GM23338 (cell line): ENCODE measurements around the gene BTBD19. TPM values are rescaled to one million over a fixed set of nuclear protein-coding genes. Genes with fewer than 3 reads are reported as not detected.

Experiments used
- ATAC-seq: fragments of 200-7000 bp; cut with Tn5 transposase; 3 replicates; pipeline ENCODE4 v1.9.1; 2020
- DNase-seq: peaks from one replicate; pipeline ENCODE4 v3.0.0-alpha.2; 2015; ENCODE audit warnings: low spot score
- H2AFZ ChIP-seq: fragments of 200-600 bp; sonication (generic); 2 replicates; pipeline ENCODE4 v1.8.0; 2016; ENCODE audit warnings: antibody characterized with exemption, mild to moderate bottlenecking, moderate library complexity
- H3F3A ChIP-seq: fragments of 200-600 bp; sonication (generic); replicated peaks from 2 replicates; pipeline ENCODE4 v1.8.0; 2017; ENCODE audit warnings: antibody characterized with exemption, mixed run types, low read depth
- H3K27ac ChIP-seq: fragments of 200-600 bp; sonication (generic); 2 replicates; pipeline ENCODE4 v1.6.1; 2016; ENCODE audit warnings: low read depth
- H3K27me3 ChIP-seq: fragments of 200-600 bp; sonication (generic); 2 replicates; pipeline ENCODE4 v1.8.0; 2016; ENCODE audit warnings: mild to moderate bottlenecking, mixed run types, moderate library complexity; ENCODE audit not compliant: insufficient read depth
- H3K36me3 ChIP-seq: fragments of 200-600 bp; sonication (generic); 2 replicates; pipeline ENCODE4 v1.8.0; 2016; ENCODE audit warnings: mild to moderate bottlenecking; ENCODE audit not compliant: insufficient read depth
- H3K4me1 ChIP-seq: fragments of 200-600 bp; sonication (generic); 2 replicates; pipeline ENCODE4 v1.8.0; 2016; ENCODE audit warnings: mild to moderate bottlenecking, moderate library complexity; ENCODE audit not compliant: insufficient read depth
- H3K4me2 ChIP-seq: fragments of 200-600 bp; sonication (generic); 2 replicates; pipeline ENCODE4 v1.7.1; 2017; ENCODE audit warnings: mixed run types
- H3K4me3 ChIP-seq: fragments of 200-600 bp; sonication (generic); 2 replicates; pipeline ENCODE4 v1.6.1; 2016; ENCODE audit warnings: mixed run types
- H3K79me2 ChIP-seq: fragments of 200-600 bp; sonication (generic); replicated peaks from 2 replicates; pipeline ENCODE4 v1.8.0; 2017; ENCODE audit warnings: mild to moderate bottlenecking; ENCODE audit not compliant: insufficient read depth
- H3K9me2 ChIP-seq: fragments of 200-600 bp; sonication (generic); 2 replicates; pipeline ENCODE4 v1.8.0; 2017; ENCODE audit not compliant: insufficient read depth
- H4K20me1 ChIP-seq: fragments of 200-600 bp; sonication (generic); replicated peaks from 2 replicates; pipeline ENCODE4 v1.8.0; 2017; ENCODE audit warnings: mild to moderate bottlenecking; ENCODE audit not compliant: insufficient read depth
- H3K27ac Mint-ChIP-seq: 2 replicates; pipeline ENCODE4 v1.8.0; 2020; ENCODE audit warnings: inconsistent platforms, mild to moderate bottlenecking, moderate library complexity, mixed read lengths
- H3K27me3 Mint-ChIP-seq: 3 replicates; pipeline ENCODE4 v1.8.0; 2022; ENCODE audit warnings: low read depth, mild to moderate bottlenecking, moderate library complexity, mixed read lengths, inconsistent platforms; ENCODE audit not compliant: insufficient read depth, poor library complexity
- H3K36me3 Mint-ChIP-seq: 3 replicates; pipeline ENCODE4 v1.8.0; 2021; ENCODE audit warnings: low read depth, mild to moderate bottlenecking, inconsistent platforms, moderate library complexity, mixed read lengths
- H3K4me1 Mint-ChIP-seq: 3 replicates; pipeline ENCODE4 v1.8.0; 2020; ENCODE audit warnings: mild to moderate bottlenecking, inconsistent platforms, mixed read lengths
- H3K4me3 Mint-ChIP-seq: 3 replicates; pipeline ENCODE4 v1.8.0; 2021; ENCODE audit warnings: moderate library complexity, mild to moderate bottlenecking, inconsistent platforms, mixed read lengths
- H3K9me3 Mint-ChIP-seq: 3 replicates; pipeline ENCODE4 v1.8.0; 2020; ENCODE audit warnings: moderate library complexity, mild to moderate bottlenecking, inconsistent platforms, mixed read lengths
- JUNB ChIP-seq: IDR thresholded peaks from one replicate; pipeline ENCODE4 v1.6.1; 2016; ENCODE audit warnings: antibody characterized with exemption; ENCODE audit not compliant: unreplicated experiment
- POLR2AphosphoS5 ChIP-seq: IDR thresholded peaks from 2 replicates; pipeline ENCODE4 v1.6.1; 2016; ENCODE audit warnings: antibody characterized with exemption, low read depth
- polyA plus RNA-seq: library from polyadenylated mRNA; unstranded; fragments of >200 nt; fragmentation: Nextera tagmentation; extraction: Ambion mirVana; gene quantifications from 2 replicates; pipeline ENCODE4 v1.2.1, GENCODE V29; 2016
- total RNA-seq: library from RNA; depleted of rRNA; stranded (reverse); fragments of >200 nt; shearing (Covaris generic); gene quantifications from 2 replicates; pipeline ENCODE4 v1.2.3, GENCODE V29; 2014
- TF ChIP-seq, protein P1 (sequence below): fragments of 250-450 bp; sonication (Bioruptor Pico); IDR thresholded peaks from 2 replicates; pipeline ENCODE4 v1.5.0; 2020; ENCODE audit warnings: mild to moderate bottlenecking, moderate library complexity

BTBD19 gene
- total and polyA plus RNA-seq, 2 experiments from 2014 or later: 0.37 to 0.66 TPM

DNA sequence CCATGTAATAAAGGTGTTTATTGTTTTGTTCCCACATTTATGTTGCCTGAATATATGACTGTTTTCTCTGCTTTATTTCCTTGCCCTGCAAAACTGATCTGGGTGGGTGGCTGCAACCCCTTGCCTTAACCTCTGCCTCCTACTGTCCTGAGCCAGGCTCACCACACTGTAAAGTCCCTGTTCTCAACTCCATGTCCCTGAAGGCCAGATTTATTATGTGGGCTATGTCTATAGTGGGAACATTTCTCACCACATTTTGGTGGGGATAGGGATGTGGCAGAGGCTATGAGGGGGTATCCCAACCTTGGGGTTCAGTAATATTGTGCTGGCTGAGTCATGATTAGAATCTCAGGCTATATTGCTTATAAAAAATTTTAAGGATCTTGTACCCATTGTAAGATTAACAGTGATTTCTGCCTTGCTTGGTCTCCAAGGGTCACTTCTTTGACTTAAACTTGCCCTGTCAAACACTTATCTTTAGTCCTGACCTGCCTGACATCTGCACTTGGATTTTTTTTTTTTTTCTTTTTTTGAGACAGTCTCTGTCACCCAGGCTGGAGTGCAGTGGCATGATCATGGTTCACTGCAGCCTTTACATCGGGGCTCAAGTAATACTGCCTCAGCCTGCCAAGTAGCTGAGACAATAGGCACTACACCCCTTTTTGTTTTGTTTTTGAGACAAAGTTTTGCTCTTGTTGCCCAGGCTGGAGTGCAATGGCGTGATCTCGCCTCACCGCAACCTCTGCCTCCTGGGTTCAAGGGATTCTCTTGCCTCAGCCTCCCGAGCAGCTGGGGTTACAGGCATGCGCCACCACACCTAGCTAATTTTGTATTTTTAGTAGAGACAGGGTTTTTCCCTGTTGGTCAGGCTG, 29.4 kb upstream of the BTBD19 start (continued):
- TF ChIP-seq, protein P1, sequence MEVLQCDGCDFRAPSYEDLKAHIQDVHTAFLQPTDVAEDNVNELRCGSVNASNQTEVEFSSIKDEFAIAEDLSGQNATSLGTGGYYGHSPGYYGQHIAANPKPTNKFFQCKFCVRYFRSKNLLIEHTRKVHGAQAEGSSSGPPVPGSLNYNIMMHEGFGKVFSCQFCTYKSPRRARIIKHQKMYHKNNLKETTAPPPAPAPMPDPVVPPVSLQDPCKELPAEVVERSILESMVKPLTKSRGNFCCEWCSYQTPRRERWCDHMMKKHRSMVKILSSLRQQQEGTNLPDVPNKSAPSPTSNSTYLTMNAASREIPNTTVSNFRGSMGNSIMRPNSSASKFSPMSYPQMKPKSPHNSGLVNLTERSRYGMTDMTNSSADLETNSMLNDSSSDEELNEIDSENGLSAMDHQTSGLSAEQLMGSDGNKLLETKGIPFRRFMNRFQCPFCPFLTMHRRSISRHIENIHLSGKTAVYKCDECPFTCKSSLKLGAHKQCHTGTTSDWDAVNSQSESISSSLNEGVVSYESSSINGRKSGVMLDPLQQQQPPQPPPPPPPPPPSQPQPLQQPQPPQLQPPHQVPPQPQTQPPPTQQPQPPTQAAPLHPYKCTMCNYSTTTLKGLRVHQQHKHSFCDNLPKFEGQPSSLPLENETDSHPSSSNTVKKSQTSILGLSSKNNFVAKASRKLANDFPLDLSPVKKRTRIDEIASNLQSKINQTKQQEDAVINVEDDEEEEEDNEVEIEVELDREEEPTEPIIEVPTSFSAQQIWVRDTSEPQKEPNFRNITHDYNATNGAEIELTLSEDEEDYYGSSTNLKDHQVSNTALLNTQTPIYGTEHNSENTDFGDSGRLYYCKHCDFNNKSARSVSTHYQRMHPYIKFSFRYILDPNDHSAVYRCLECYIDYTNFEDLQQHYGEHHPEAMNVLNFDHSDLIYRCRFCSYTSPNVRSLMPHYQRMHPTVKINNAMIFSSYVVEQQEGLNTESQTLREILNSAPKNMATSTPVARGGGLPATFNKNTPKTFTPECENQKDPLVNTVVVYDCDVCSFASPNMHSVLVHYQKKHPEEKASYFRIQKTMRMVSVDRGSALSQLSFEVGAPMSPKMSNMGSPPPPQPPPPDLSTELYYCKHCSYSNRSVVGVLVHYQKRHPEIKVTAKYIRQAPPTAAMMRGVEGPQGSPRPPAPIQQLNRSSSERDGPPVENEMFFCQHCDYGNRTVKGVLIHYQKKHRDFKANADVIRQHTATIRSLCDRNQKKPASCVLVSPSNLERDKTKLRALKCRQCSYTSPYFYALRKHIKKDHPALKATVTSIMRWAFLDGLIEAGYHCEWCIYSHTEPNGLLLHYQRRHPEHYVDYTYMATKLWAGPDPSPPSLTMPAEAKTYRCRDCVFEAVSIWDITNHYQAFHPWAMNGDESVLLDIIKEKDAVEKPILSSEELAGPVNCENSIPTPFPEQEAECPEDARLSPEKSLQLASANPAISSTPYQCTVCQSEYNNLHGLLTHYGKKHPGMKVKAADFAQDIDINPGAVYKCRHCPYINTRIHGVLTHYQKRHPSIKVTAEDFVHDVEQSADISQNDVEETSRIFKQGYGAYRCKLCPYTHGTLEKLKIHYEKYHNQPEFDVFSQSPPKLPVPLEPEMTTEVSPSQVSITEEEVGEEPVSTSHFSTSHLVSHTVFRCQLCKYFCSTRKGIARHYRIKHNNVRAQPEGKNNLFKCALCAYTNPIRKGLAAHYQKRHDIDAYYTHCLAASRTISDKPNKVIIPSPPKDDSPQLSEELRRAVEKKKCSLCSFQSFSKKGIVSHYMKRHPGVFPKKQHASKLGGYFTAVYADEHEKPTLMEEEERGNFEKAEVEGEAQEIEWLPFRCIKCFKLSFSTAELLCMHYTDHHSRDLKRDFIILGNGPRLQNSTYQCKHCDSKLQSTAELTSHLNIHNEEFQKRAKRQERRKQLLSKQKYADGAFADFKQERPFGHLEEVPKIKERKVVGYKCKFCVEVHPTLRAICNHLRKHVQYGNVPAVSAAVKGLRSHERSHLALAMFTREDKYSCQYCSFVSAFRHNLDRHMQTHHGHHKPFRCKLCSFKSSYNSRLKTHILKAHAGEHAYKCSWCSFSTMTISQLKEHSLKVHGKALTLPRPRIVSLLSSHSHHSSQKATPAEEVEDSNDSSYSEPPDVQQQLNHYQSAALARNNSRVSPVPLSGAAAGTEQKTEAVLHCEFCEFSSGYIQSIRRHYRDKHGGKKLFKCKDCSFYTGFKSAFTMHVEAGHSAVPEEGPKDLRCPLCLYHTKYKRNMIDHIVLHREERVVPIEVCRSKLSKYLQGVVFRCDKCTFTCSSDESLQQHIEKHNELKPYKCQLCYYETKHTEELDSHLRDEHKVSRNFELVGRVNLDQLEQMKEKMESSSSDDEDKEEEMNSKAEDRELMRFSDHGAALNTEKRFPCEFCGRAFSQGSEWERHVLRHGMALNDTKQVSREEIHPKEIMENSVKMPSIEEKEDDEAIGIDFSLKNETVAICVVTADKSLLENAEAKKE (CRISPR knock-in tag): no peak

DNA sequence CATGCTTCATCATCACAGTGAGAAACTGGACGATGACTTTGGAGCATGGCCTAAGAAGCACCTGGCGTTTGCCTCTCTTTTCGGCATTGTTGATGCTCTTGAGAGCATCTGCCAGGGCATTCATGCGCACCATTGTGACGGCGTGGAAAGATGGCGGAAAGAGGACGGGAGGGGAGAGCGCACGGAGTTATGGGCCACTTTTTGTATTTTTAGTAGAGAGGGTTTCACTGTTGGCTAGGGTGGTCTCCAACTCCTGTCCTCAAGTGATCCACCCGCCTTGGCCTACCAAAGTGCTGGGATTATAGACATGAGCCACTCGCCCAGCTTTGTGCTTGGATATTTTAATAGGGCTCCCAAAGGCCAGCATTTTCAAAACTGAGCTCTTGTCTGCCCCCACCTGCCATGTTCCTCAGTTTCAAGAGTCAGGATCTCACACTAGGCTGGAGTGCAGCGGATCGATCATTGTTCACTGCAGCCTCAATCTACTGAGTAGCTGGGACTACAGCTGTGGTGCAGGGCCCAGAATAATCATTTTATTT, 27.7 kb upstream of the BTBD19 start:
- DNase-seq: peak; percentile 38
- no peak overlapping the region for H3K4me3 ChIP-seq
- TF ChIP-seq POLR2AphosphoS5 (peak; percentile 64), JUNB (no peak)
- peaks cover 86% of the 10 kb centered on the region for H3F3A ChIP-seq
- H3K27ac ChIP-seq: peak overlapping the region; percentile 62
- H3K36me3 ChIP-seq: peaks cover 37% of the 10 kb centered on the region
- Mint-ChIP-seq H3K9me3 (no peaks in the 10 kb centered on the region; the same call in 2 of the 3 replicates), H3K4me3 (no peak overlapping the region), H3K4me1 (peaks cover 35% of the 10 kb centered on the region), H3K36me3 (peaks cover 64% of the 10 kb centered on the region), H3K27ac (0 out of 2 replicates have a peak overlapping the region, but pooled peaks have one; percentile 46), H3K27me3 (peaks cover 43% of the 10 kb centered on the region)
- no peak overlapping the region for H2AFZ ChIP-seq
- no peak overlapping the region for H3K4me2 ChIP-seq
- no peaks in the 10 kb centered on the region for H3K9me2 ChIP-seq
- H3K79me2 ChIP-seq: peaks cover 32% of the 10 kb centered on the region
- 0 out of 2 replicates have a peak, but pooled peaks cover 7% of the 10 kb centered on the region for H3K27me3 ChIP-seq
- peak; percentile 4; the same call in 2 of the 3 replicates for ATAC-seq
- peaks cover 29% of the 10 kb centered on the region for H3K4me1 ChIP-seq
- H4K20me1 ChIP-seq: peaks cover 35% of the 10 kb centered on the region
